IMR-90 (cell line): ENCODE data around the gene KRTAP10-10.

Source experiments
- BHLHE40 ChIP-seq: fragments of 150-350 bp; IDR thresholded peaks from 2 replicates; pipeline ENCODE4 v1.6.1; 2016; ENCODE audit warnings: mild to moderate bottlenecking, low read depth, low read length
- CEBPB ChIP-seq: IDR thresholded peaks from 2 replicates; pipeline ENCODE4 v1.6.1; 2012; ENCODE audit warnings: low read depth, low read length, improper control_type of control experiment
- FOS ChIP-seq: fragments of 150-350 bp; IDR thresholded peaks from 2 replicates; pipeline ENCODE4 v1.6.1; 2016; ENCODE audit warnings: low read depth, low read length
- MAFK ChIP-seq: IDR thresholded peaks from 2 replicates; pipeline ENCODE4 v1.6.1; 2012; ENCODE audit warnings: low read depth, low read length, improper control_type of control experiment
- MAZ ChIP-seq: IDR thresholded peaks from 2 replicates; pipeline ENCODE4 v1.6.1; 2012; ENCODE audit warnings: low read depth, mild to moderate bottlenecking, low read length, improper control_type of control experiment, moderate library complexity, borderline replicate concordance
- MXI1 ChIP-seq: IDR thresholded peaks from 2 replicates; pipeline ENCODE4 v1.6.1; 2012; ENCODE audit warnings: low read depth, mild to moderate bottlenecking, low read length, moderate library complexity, borderline replicate concordance
- NFE2L2 ChIP-seq: fragments of 150-350 bp; IDR thresholded peaks from 2 replicates; pipeline ENCODE4 v1.6.1; 2016; ENCODE audit warnings: low read depth, mild to moderate bottlenecking, low read length
- POLR2A ChIP-seq: IDR thresholded peaks from 2 replicates; pipeline ENCODE4 v1.6.1; 2012; ENCODE audit warnings: mild to moderate bottlenecking, low read depth, low read length
- RAD21 ChIP-seq: IDR thresholded peaks from 2 replicates; pipeline ENCODE4 v1.6.1; 2012; ENCODE audit warnings: low read length, improper control_type of control experiment
- RFX5 ChIP-seq: IDR thresholded peaks from 2 replicates; pipeline ENCODE4 v1.8.0; 2012; ENCODE audit warnings: low read depth, mild to moderate bottlenecking, low read length, moderate library complexity
- SMC3 ChIP-seq: fragments of 150-350 bp; IDR thresholded peaks from 2 replicates; pipeline ENCODE4 v1.6.1; 2016; ENCODE audit warnings: low read depth, mild to moderate bottlenecking, antibody characterized with exemption, low read length, moderate library complexity
- USF2 ChIP-seq: fragments of 150-350 bp; IDR thresholded peaks from 2 replicates; pipeline ENCODE4 v1.6.1; 2017; ENCODE audit warnings: mild to moderate bottlenecking, antibody characterized with exemption, low read length, low read depth
- TF ChIP-seq, protein P1 (sequence below): conservative IDR thresholded peaks from 2 replicates; pipeline ENCODE4 v1.5.1; 2012; ENCODE audit warnings: mild to moderate bottlenecking, low read depth, low read length, improper control_type of control experiment
- TF ChIP-seq, protein P2 (sequence below): fragments of 150-350 bp; IDR thresholded peaks from 2 replicates; pipeline ENCODE4 v1.6.1; 2016; ENCODE audit warnings: low read depth, mild to moderate bottlenecking, low read length, moderate library complexity, borderline replicate concordance

- TF ChIP-seq, protein P1, sequence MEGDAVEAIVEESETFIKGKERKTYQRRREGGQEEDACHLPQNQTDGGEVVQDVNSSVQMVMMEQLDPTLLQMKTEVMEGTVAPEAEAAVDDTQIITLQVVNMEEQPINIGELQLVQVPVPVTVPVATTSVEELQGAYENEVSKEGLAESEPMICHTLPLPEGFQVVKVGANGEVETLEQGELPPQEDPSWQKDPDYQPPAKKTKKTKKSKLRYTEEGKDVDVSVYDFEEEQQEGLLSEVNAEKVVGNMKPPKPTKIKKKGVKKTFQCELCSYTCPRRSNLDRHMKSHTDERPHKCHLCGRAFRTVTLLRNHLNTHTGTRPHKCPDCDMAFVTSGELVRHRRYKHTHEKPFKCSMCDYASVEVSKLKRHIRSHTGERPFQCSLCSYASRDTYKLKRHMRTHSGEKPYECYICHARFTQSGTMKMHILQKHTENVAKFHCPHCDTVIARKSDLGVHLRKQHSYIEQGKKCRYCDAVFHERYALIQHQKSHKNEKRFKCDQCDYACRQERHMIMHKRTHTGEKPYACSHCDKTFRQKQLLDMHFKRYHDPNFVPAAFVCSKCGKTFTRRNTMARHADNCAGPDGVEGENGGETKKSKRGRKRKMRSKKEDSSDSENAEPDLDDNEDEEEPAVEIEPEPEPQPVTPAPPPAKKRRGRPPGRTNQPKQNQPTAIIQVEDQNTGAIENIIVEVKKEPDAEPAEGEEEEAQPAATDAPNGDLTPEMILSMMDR, result no peak
- no peak for TF ChIP-seq POLR2A
- no peak for TF ChIP-seq SMC3
- TF ChIP-seq MAZ, result no peak
- TF ChIP-seq CEBPB, result no peak
- no peak for TF ChIP-seq BHLHE40
- no peak for TF ChIP-seq RAD21
- no peak for TF ChIP-seq MXI1
- TF ChIP-seq, protein P2, sequence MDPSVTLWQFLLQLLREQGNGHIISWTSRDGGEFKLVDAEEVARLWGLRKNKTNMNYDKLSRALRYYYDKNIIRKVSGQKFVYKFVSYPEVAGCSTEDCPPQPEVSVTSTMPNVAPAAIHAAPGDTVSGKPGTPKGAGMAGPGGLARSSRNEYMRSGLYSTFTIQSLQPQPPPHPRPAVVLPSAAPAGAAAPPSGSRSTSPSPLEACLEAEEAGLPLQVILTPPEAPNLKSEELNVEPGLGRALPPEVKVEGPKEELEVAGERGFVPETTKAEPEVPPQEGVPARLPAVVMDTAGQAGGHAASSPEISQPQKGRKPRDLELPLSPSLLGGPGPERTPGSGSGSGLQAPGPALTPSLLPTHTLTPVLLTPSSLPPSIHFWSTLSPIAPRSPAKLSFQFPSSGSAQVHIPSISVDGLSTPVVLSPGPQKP, result no peak
- no peak for TF ChIP-seq RFX5
- no peak for TF ChIP-seq MAFK
- TF ChIP-seq NFE2L2, result no peak
- no peak for TF ChIP-seq USF2
- TF ChIP-seq FOS, result no peak
These were observed 10.4 kb upstream of the KRTAP10-10 start, which contains the start of gene KRTAP10-9 for GRCh38 chr21:44626673-44627143.
